Neural progenitor cell (in vitro differentiated cells): Measurements from ENCODE around the gene GP5.

Experiments
- EZH2 ChIP-seq: fragments of 200-600 bp; sonication (generic); IDR thresholded peaks from 2 replicates; pipeline ENCODE4 v1.6.1; 2017; ENCODE audit warnings: antibody characterized with exemption, mild to moderate bottlenecking, moderate library complexity
- EZH2phosphoT487 ChIP-seq: fragments of 200-600 bp; sonication (generic); IDR thresholded peaks from 2 replicates; pipeline ENCODE4 v1.6.1; 2017; ENCODE audit warnings: antibody characterized with exemption
- TF ChIP-seq, protein P1 (sequence below): fragments of 200-600 bp; sonication (generic); IDR thresholded peaks from 2 replicates; pipeline ENCODE4 v1.5.1; 2017; ENCODE audit warnings: antibody characterized with exemption, mild to moderate bottlenecking

DNA sequence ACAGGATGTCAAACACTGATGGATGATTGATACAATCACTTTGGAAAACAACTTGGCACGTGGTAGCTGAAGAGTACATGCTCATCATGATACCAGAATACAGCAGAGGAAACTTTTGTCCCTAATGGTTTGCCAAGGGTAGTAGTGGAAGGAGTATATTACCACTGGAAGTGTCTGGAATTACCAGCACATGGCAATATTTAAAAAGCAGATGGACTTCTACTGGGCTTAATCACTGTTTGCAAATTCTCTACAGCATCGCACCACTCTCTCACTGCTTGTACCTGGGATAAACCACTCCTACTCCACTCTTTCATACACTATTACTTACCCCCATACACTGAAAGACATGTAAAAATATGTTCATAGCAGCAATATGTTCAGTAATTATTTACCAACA, 19.6 kb upstream of the GP5 start:
- TF ChIP-seq, protein P1, sequence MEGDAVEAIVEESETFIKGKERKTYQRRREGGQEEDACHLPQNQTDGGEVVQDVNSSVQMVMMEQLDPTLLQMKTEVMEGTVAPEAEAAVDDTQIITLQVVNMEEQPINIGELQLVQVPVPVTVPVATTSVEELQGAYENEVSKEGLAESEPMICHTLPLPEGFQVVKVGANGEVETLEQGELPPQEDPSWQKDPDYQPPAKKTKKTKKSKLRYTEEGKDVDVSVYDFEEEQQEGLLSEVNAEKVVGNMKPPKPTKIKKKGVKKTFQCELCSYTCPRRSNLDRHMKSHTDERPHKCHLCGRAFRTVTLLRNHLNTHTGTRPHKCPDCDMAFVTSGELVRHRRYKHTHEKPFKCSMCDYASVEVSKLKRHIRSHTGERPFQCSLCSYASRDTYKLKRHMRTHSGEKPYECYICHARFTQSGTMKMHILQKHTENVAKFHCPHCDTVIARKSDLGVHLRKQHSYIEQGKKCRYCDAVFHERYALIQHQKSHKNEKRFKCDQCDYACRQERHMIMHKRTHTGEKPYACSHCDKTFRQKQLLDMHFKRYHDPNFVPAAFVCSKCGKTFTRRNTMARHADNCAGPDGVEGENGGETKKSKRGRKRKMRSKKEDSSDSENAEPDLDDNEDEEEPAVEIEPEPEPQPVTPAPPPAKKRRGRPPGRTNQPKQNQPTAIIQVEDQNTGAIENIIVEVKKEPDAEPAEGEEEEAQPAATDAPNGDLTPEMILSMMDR = no peak
- TF ChIP-seq EZH2 (no peak), EZH2phosphoT487 (no peak)
